ENCODE measurements around the gene NOS1AP. TPM values are rescaled to one million over a fixed set of nuclear protein-coding genes. Genes with fewer than 3 reads are reported as not detected.

Gene NOS1AP
- total RNA-seq, 2 experiments from 2014 or later, result not detected

GRCh38 chr1:162389021-162389818 lies 319.7 kb downstream of the NOS1AP start:
- no TSS peak for BruUV-seq (replicated peaks)

GRCh38 chr1:162389971-162390370 lies 320.5 kb downstream of the NOS1AP start:
- no peaks in the 10 kb centered on the region for H3K36me3 ChIP-seq (ENCODE audit: insufficient read depth, low read length)
- no peaks in the 10 kb centered on the region for H3K9me2 ChIP-seq (ENCODE audit: insufficient read depth, low read length)
- H2AFZ ChIP-seq (ENCODE audit: low read length), result no peak overlapping the region
- no peaks in the 10 kb centered on the region for H4K20me1 ChIP-seq (ENCODE audit: insufficient read depth, low read length)
- no peak for DNase-seq (ENCODE audit: low spot score)
- H3K27ac ChIP-seq (ENCODE audit: low read depth, low read length, poor library complexity, severe bottlenecking), result no peak overlapping the region
- no peak overlapping the region for H3K4me3 ChIP-seq (ENCODE audit: low read depth, low read length, poor library complexity, severe bottlenecking)
- intact Hi-C loops (cut with micrococcal nuclease; ENCODE audit: unreplicated experiment), result no loop called here
- no TSS peak for BruUV-seq (replicated peaks)
- ChIA-PET POLR2A (interaction anchor here (0.6 kb wide), 1 partner anchor 204 kb away, joined by 3 read pairs; no protein-coding TSS in a partner anchor), CTCF (ENCODE audit: unreplicated experiment) (no interaction called here)
- H3K79me2 ChIP-seq (ENCODE audit: insufficient read depth, low read depth, low read length), result no peaks in the 10 kb centered on the region
- TF ChIP-seq, protein P1, sequence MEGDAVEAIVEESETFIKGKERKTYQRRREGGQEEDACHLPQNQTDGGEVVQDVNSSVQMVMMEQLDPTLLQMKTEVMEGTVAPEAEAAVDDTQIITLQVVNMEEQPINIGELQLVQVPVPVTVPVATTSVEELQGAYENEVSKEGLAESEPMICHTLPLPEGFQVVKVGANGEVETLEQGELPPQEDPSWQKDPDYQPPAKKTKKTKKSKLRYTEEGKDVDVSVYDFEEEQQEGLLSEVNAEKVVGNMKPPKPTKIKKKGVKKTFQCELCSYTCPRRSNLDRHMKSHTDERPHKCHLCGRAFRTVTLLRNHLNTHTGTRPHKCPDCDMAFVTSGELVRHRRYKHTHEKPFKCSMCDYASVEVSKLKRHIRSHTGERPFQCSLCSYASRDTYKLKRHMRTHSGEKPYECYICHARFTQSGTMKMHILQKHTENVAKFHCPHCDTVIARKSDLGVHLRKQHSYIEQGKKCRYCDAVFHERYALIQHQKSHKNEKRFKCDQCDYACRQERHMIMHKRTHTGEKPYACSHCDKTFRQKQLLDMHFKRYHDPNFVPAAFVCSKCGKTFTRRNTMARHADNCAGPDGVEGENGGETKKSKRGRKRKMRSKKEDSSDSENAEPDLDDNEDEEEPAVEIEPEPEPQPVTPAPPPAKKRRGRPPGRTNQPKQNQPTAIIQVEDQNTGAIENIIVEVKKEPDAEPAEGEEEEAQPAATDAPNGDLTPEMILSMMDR (conservative IDR thresholded peaks at IDR 0.05; ENCODE audit: low read length), result no peak
- TF ChIP-seq EZH2phosphoT487 (IDR thresholded peaks at IDR 0.05; ENCODE audit: borderline replicate concordance, low read depth, low read length), result no peak
- no peaks in the 10 kb centered on the region for H3K9me3 ChIP-seq (ENCODE audit: low read length)
- H3K4me2 ChIP-seq (ENCODE audit: low read length), result no peak overlapping the region
- H3K4me1 ChIP-seq (ENCODE audit: insufficient read depth, low read length, poor library complexity, severe bottlenecking), result no peaks in the 10 kb centered on the region

More at GRCh38 chr1:162389021-162389818, 319.7 kb downstream of the NOS1AP start:
- Histone ChIP-seq H2AFZ (ENCODE audit: low read length) (no peak overlapping the region), H3K79me2 (ENCODE audit: insufficient read depth, low read depth, low read length) (no peaks in the 10 kb centered on the region), H3K27ac (ENCODE audit: low read depth, low read length, poor library complexity, severe bottlenecking) (no peak overlapping the region), H3K9me2 (ENCODE audit: insufficient read depth, low read length) (no peaks in the 10 kb centered on the region), H3K9me3 (ENCODE audit: low read length) (no peaks in the 10 kb centered on the region), H3K4me2 (ENCODE audit: low read length) (no peak overlapping the region), H3K4me3 (ENCODE audit: low read depth, low read length, poor library complexity, severe bottlenecking) (no peak overlapping the region), H4K20me1 (ENCODE audit: insufficient read depth, low read length) (no peaks in the 10 kb centered on the region), H3K4me1 (ENCODE audit: insufficient read depth, low read length, poor library complexity, severe bottlenecking) (no peaks in the 10 kb centered on the region), H3K36me3 (ENCODE audit: insufficient read depth, low read length) (no peaks in the 10 kb centered on the region)
- no peak for DNase-seq (ENCODE audit: low spot score)
- no peak for TF ChIP-seq EZH2phosphoT487 (IDR thresholded peaks at IDR 0.05; ENCODE audit: borderline replicate concordance, low read depth, low read length)
- TF ChIP-seq, protein P1 (conservative IDR thresholded peaks at IDR 0.05; ENCODE audit: low read length), result no peak
- CTCF ChIA-PET (ENCODE audit: unreplicated experiment), result no interaction called here
- POLR2A ChIA-PET, result interaction anchor here (0.6 to 0.9 kb wide), 3 partner anchors 12 to 205 kb away, joined by 3 to 4 read pairs (median 3); no protein-coding TSS in a partner anchor
- intact Hi-C loops (cut with micrococcal nuclease; ENCODE audit: unreplicated experiment), result no loop called here

Measured in OCI-LY7 (cell line).